CD14-positive monocyte (primary cell): ENCODE measurements around the gene MMP27. TPM values are rescaled to one million over a fixed set of nuclear protein-coding genes. Genes with fewer than 3 reads are reported as not detected.

ENCODE experiments used
- DNase-seq, 3 donors: peaks; one replicate each; pipeline ENCODE4 v3.0.0-alpha.2; 2011 to 2022
- H2AFZ ChIP-seq: 2 replicates; pipeline ENCODE4 v1.6.0; 2012; ENCODE audit warnings: mild to moderate bottlenecking, low read depth, low read length, inconsistent platforms; ENCODE audit not compliant: insufficient read depth, poor library complexity, severe bottlenecking
- H3K27ac ChIP-seq, 2 donors: 1 replicate in 1 of 2; 2 replicates in 1 of 2; pipeline ENCODE4 v1.5.1; 2012 to 2013; ENCODE audit warnings: low read length in 2 of 2, control low read depth in 1 of 2, inconsistent platforms in 1 of 2, low read depth in 1 of 2, mild to moderate bottlenecking in 1 of 2
- H3K27me3 ChIP-seq, 2 donors: one replicate each; pipeline versions ENCODE4 v1.6.0 to v1.6.1; 2011 to 2013; ENCODE audit warnings: low read length in 2 of 2; ENCODE audit not compliant: control insufficient read depth in 2 of 2, insufficient read depth in 2 of 2
- H3K36me3 ChIP-seq, 2 donors: replicated peaks in 1 of 2; 1 replicate in 1 of 2; 2 replicates in 1 of 2; pipeline versions ENCODE4 v1.5.1 to v1.6.1; 2012 to 2013; ENCODE audit warnings: low read length in 2 of 2, control low read depth in 1 of 2, inconsistent platforms in 1 of 2, mild to moderate bottlenecking in 1 of 2; ENCODE audit not compliant: insufficient read depth in 2 of 2, control insufficient read depth in 1 of 2
- H3K4me1 ChIP-seq, 2 donors: 1 replicate in 1 of 2; 2 replicates in 1 of 2; pipeline versions ENCODE4 v1.5.1 to v1.6.1; 2012 to 2013; ENCODE audit warnings: low read length in 2 of 2, control low read depth in 1 of 2, inconsistent platforms in 1 of 2, mild to moderate bottlenecking in 1 of 2, moderate library complexity in 1 of 2; ENCODE audit not compliant: insufficient read depth in 2 of 2, control insufficient read depth in 1 of 2
- H3K4me2 ChIP-seq: replicated peaks from 2 replicates; pipeline ENCODE3; 2012; ENCODE audit warnings: low read length, moderate library complexity, mild to moderate bottlenecking; ENCODE audit not compliant: poor library complexity, severe bottlenecking; ENCODE audit errors: extremely low read depth
- H3K4me3 ChIP-seq, 3 experiments: fragments of 200-600 bp in 1 of 3; sonication (generic) in 1 of 3; replicated peaks in 1 of 3; 1 replicate in 2 of 3; 2 replicates in 1 of 3; pipeline ENCODE4 v1.5.1; 2011 to 2013; ENCODE audit warnings: low read length in 3 of 3, mild to moderate bottlenecking in 3 of 3, control low read depth in 2 of 3, low read depth in 2 of 3, inconsistent platforms in 1 of 3, moderate library complexity in 1 of 3
- H3K79me2 ChIP-seq: 2 replicates; pipeline ENCODE4 v1.6.0; 2012; ENCODE audit warnings: mild to moderate bottlenecking, control low read depth, inconsistent platforms, low read length, moderate library complexity; ENCODE audit not compliant: insufficient read depth
- H3K9ac ChIP-seq: 2 replicates; pipeline ENCODE4 v1.6.0; 2017; ENCODE audit warnings: low read length, mild to moderate bottlenecking; ENCODE audit not compliant: insufficient read depth, poor library complexity, severe bottlenecking
- H3K9me3 ChIP-seq, 2 donors: replicated peaks in 1 of 2; 1 replicate in 1 of 2; 2 replicates in 1 of 2; pipeline versions ENCODE4 v1.5.1 to v1.6.1; 2012 to 2013; ENCODE audit warnings: low read length in 2 of 2, control low read depth in 1 of 2; ENCODE audit not compliant: control insufficient read depth in 1 of 2, insufficient read depth in 1 of 2
- H4K20me1 ChIP-seq: 2 replicates; pipeline ENCODE4 v1.6.0; 2012; ENCODE audit warnings: mild to moderate bottlenecking, low read length, control low read depth, moderate library complexity; ENCODE audit not compliant: insufficient read depth
- H3K27ac Mint-ChIP-seq, 7 donors: one replicate each; pipeline ENCODE4 v1.8.0; 2020; ENCODE audit warnings: mild to moderate bottlenecking in 7 of 7, mixed read lengths in 7 of 7, moderate library complexity in 6 of 7, inconsistent platforms in 2 of 7
- H3K27me3 Mint-ChIP-seq, 3 donors: one replicate each; pipeline ENCODE4 v1.8.0; 2021 to 2022; ENCODE audit warnings: low read depth in 3 of 3, mild to moderate bottlenecking in 3 of 3, mixed read lengths in 3 of 3, moderate library complexity in 3 of 3, inconsistent platforms in 1 of 3
- H3K36me3 Mint-ChIP-seq, 2 donors: one replicate each; pipeline ENCODE4 v1.8.0; 2020; ENCODE audit warnings: mixed read lengths in 2 of 2, inconsistent platforms in 1 of 2, mild to moderate bottlenecking in 1 of 2
- H3K4me1 Mint-ChIP-seq: one replicate; pipeline ENCODE4 v1.8.0; 2020; ENCODE audit warnings: mild to moderate bottlenecking, mixed read lengths
- H3K4me3 Mint-ChIP-seq, 2 donors: one replicate each; pipeline ENCODE4 v1.8.0; 2020; ENCODE audit warnings: mild to moderate bottlenecking in 2 of 2, mixed read lengths in 2 of 2, moderate library complexity in 1 of 2
- H3K9me3 Mint-ChIP-seq, 7 donors: one replicate each; pipeline ENCODE4 v1.8.0; 2020 to 2022; ENCODE audit warnings: mixed read lengths in 7 of 7, mild to moderate bottlenecking in 6 of 7, moderate library complexity in 6 of 7, inconsistent platforms in 2 of 7
- CTCF ChIP-seq: fragments of 200-600 bp; IDR thresholded peaks from one replicate; pipeline ENCODE4 v1.8.0; 2022; ENCODE audit warnings: antibody characterized with exemption, mild to moderate bottlenecking
- WGBS: methylation state at CpG from one replicate; pipeline ENCODE4 v1.1.5; 2013; ENCODE audit warnings: missing lambda C conversion rate; ENCODE audit not compliant: insufficient coverage; 5-methylcytosine and 5-hydroxymethylcytosine counted together
- intact Hi-C, 2 donors: fragments of 100-400 bp; cut with micrococcal nuclease; formaldehyde crosslinking; loops; one replicate each; pipeline versions ENCODE4 v1.15.0 to v1.15.1; 2023
- polyA plus RNA-seq, 3 donors: library from polyadenylated mRNA; depleted of rRNA in 1 of 3; unstranded in 2 of 3; stranded (reverse) in 1 of 3; fragments of 300-500 nt in 2 of 3; fragments of >200 nt in 1 of 3; fragmentation: Illumina TruSeq in 2 of 3; gene quantifications; 1 replicate in 2 of 3; 2 replicates in 1 of 3; pipeline ENCODE4 v1.2.3, GENCODE V29; 2012 to 2021

Gene MMP27
- polyA plus RNA-seq, 3 donors = not detected

- H3K4me1 ChIP-seq = no peaks in the 10 kb centered on the region
- H3K36me3 ChIP-seq = no peaks in the 10 kb centered on the region
- H3K9me3 ChIP-seq = no peaks in the 10 kb centered on the region
- H4K20me1 ChIP-seq = no peaks in the 10 kb centered on the region
- Mint-ChIP-seq H3K4me3 (no peak overlapping the region), H3K9me3 (no peaks in the 10 kb centered on the region), H3K36me3 (no peaks in the 10 kb centered on the region), H3K27me3 (peaks cover 2 to 5% (median 3%) of the 10 kb centered on the region in 3 donors), H3K27ac (no peak overlapping the region), H3K4me1 (no peaks in the 10 kb centered on the region)
- H3K27ac ChIP-seq = no peak overlapping the region
- intact Hi-C loops = no loop called here
- H3K79me2 ChIP-seq = no peaks in the 10 kb centered on the region
- no peaks in the 10 kb centered on the region for H3K27me3 ChIP-seq
- no peak for DNase-seq
- TF ChIP-seq CTCF = no peak
- H2AFZ ChIP-seq = no peak overlapping the region
- no peak overlapping the region for H3K9ac ChIP-seq
- no peak overlapping the region for H3K4me3 ChIP-seq
- H3K4me2 ChIP-seq = no peak overlapping the region
Observed at GRCh38 chr11:102662607-102663006, 43.0 kb downstream of the MMP27 start.

- no peak for DNase-seq
- Histone ChIP-seq H3K27me3 (peaks cover 0 to 4% of the 10 kb centered on the region in 2 donors), H3K4me2 (no peak overlapping the region), H2AFZ (no peak overlapping the region), H3K4me3 (no peak overlapping the region), H3K27ac (no peak overlapping the region), H3K9ac (no peak overlapping the region), H3K4me1 (no peaks in the 10 kb centered on the region), H4K20me1 (no peaks in the 10 kb centered on the region), H3K79me2 (no peaks in the 10 kb centered on the region), H3K36me3 (no peaks in the 10 kb centered on the region), H3K9me3 (no peaks in the 10 kb centered on the region)
- H3K9me3 Mint-ChIP-seq = no peaks in the 10 kb centered on the region
- WGBS = 84% methylated on average over 2 of the region's 4 CpGs
- no peaks in the 10 kb centered on the region for H3K36me3 Mint-ChIP-seq
- intact Hi-C loops = no loop called here
- TF ChIP-seq CTCF = no peak
- no peak overlapping the region for H3K27ac Mint-ChIP-seq
- H3K4me3 Mint-ChIP-seq = no peak overlapping the region
- H3K4me1 Mint-ChIP-seq = no peaks in the 10 kb centered on the region
- H3K27me3 Mint-ChIP-seq = peaks cover 5% of the 10 kb centered on the region in 3 donors
Observed at GRCh38 chr11:102661040-102661439, 44.5 kb downstream of the MMP27 start.
